HG02610 (cell line): ENCODE data around the gene FAS.
"Not testable (repeated sequence)": the region's sequence is repeated elsewhere in the genome, so short reads cannot be mapped to it uniquely, and the experiment has no call there.

Experiments
- ATAC-seq: cut with Tn5 transposase; IDR thresholded peaks from one replicate; pipeline ENCODE4 v1.9.1; 2021; ENCODE audit warnings: mild to moderate bottlenecking, moderate library complexity; ENCODE audit not compliant: unreplicated experiment

Gene FAS

GRCh38 chr10:88991899-88992320, 1.3 kb downstream of the FAS start:
- no peak for ATAC-seq

GRCh38 chr10:88992921-88993524, 2.4 kb downstream of the FAS start:
- no peak for ATAC-seq

- ATAC-seq: no peak
Measured at GRCh38 chr10:88994019-88994418, 3.4 kb downstream of the FAS start.

GRCh38 chr10:88995156-88995876, 4.7 kb downstream of the FAS start:
- no peak for ATAC-seq

- ATAC-seq: peak; percentile 66
Measured at GRCh38 chr10:88996927-88997326, 6.3 kb downstream of the FAS start.

GRCh38 chr10:88999625-89000024, 9.0 kb downstream of the FAS start:
- no peak for ATAC-seq

- peak; percentile 46 for ATAC-seq
Measured at GRCh38 chr10:89001024-89001728, 10.6 kb downstream of the FAS start.

- ATAC-seq: no peak
Measured at GRCh38 chr10:89001729-89002072, 11.1 kb downstream of the FAS start.

- ATAC-seq: peak; percentile 43
Measured at GRCh38 chr10:89002226-89002978, 11.8 kb downstream of the FAS start.

- peak; percentile 47 for ATAC-seq
Measured at GRCh38 chr10:89003344-89003743, 12.7 kb downstream of the FAS start.

GRCh38 chr10:89007129-89007893, 16.7 kb downstream of the FAS start:
- ATAC-seq: no peak

GRCh38 chr10:89018700-89019346, 28.2 kb downstream of the FAS start:
- not testable (repeated sequence) for ATAC-seq

- no peak for ATAC-seq
Measured at GRCh38 chr10:89019569-89020327, 29.1 kb downstream of the FAS start.

- ATAC-seq: not testable (repeated sequence)
Measured at GRCh38 chr10:89021526-89021925, 30.9 kb downstream of the FAS start.

GRCh38 chr10:89022734-89023133, 32.1 kb downstream of the FAS start:
- no peak for ATAC-seq

GRCh38 chr10:89025453-89025852, 34.9 kb downstream of the FAS start:
- no peak for ATAC-seq

- no peak for ATAC-seq
Measured at GRCh38 chr10:89029181-89029580, 38.6 kb downstream of the FAS start.

GRCh38 chr10:89029785-89030437, 39.3 kb downstream of the FAS start:
- no peak for ATAC-seq

- no peak for ATAC-seq
Measured at GRCh38 chr10:89030791-89031190, 40.2 kb downstream of the FAS start.
